ENCODE measurements around the gene HP. TPM values are rescaled to one million over a fixed set of nuclear protein-coding genes. Genes with fewer than 3 reads are reported as not detected.

Gene HP
- total and polyA plus RNA-seq, 10 of the 15 experiments (the other 5 are each of a cell fraction or from before 2014, with no cell fraction given), result 10.8 TPM; not detected in 9

- Histone ChIP-seq H3K27ac (ENCODE audit: control insufficient read depth, insufficient read depth) (no peak overlapping the region), H4K20me1 (ENCODE audit: control insufficient read depth, insufficient read depth) (no peaks in the 10 kb centered on the region), H3K9ac (ENCODE audit: control insufficient read depth, insufficient read depth, low read length) (no peak overlapping the region), H3K36me3 (ENCODE audit: control insufficient read depth in 2 of 2, insufficient read depth in 2 of 2, low read length in 1 of 2) (peaks cover 5 to 8% of the 10 kb centered on the region in 2 experiments; a peak in 3 of 4 replicates), H3K4me3 (no peak overlapping the region), H2AFZ (ENCODE audit: control insufficient read depth, low read depth, low read length) (no peak overlapping the region), H3K79me2 (ENCODE audit: control insufficient read depth, insufficient read depth, low read length) (no peaks in the 10 kb centered on the region), H3K9me3 (replicated peaks; ENCODE audit: control insufficient read depth, insufficient read depth, low read length) (no peaks in the 10 kb centered on the region), H3K4me2 (ENCODE audit: control insufficient read depth, insufficient read depth) (no peak overlapping the region), H3K4me1 (ENCODE audit: control insufficient read depth, insufficient read depth, low read length) (no peaks in the 10 kb centered on the region), H3K27me3 (replicated peaks in 1 of 2; ENCODE audit: control insufficient read depth in 2 of 2, insufficient read depth in 2 of 2, low read length in 1 of 2) (no peaks in the 10 kb centered on the region)
- FAIRE-seq (no peak), DNase-seq (ENCODE audit: low read depth, low spot score) (no peak), ATAC-seq (no peak)
- ChIA-PET CTCF (no interaction called here), POLR2A (no interaction called here), RAD21 (ENCODE audit: unreplicated experiment) (no interaction called here), SMC1A (ENCODE audit: uncharacterized antibody, unreplicated experiment) (no interaction called here)
- intact Hi-C loops (cut with micrococcal nuclease; ENCODE audit: unreplicated experiment), result no loop called here
- in situ Hi-C loops (cut with MboI), result no loop called here
- no TSS peak for BruUV-seq (replicated peaks)
- TF ChIP-seq EGR1 (IDR thresholded peaks at IDR 0.05; ENCODE audit: borderline replicate concordance in 1 of 2, low read depth in 2 of 2, low read length in 2 of 2) (no peak), ZBTB11 (CRISPR knock-in tag; IDR thresholded peaks at IDR 0.05) (no peak), NRF1 (conservative IDR thresholded peaks at IDR 0.05; ENCODE audit: low read depth, low read length) (no peak), JUND (IDR thresholded peaks at IDR 0.05; ENCODE audit: low read depth, low read length) (no peak)
- 96% methylated on average over 6 of the region's 6 CpGs for WGBS (ENCODE audit: insufficient coverage, insufficient replicate concordance, low lambda C conversion rate, missing lambda C conversion rate)
Measured at GRCh38 chr16:72027669-72028378, 26.5 kb upstream of the HP start.

Data from GM12878 (cell line).